GM18870 (cell line): ENCODE data around the gene BCAS1.
A peak's percentile ranks its signal among the peaks of the same experiment; 100 is the strongest.

ENCODE experiments used
- ATAC-seq: cut with Tn5 transposase; IDR thresholded peaks from one replicate; pipeline ENCODE4 v1.9.1; 2021; ENCODE audit warnings: moderate library complexity; ENCODE audit not compliant: unreplicated experiment

Gene BCAS1

GRCh38 chr20:53964501-53965253, 105.7 kb downstream of the BCAS1 start:
- ATAC-seq: no peak

- no peak for ATAC-seq
Observed at GRCh38 chr20:53964067-53964466, 106.3 kb downstream of the BCAS1 start.

- no peak for ATAC-seq
Observed at GRCh38 chr20:53963635-53964034, 106.8 kb downstream of the BCAS1 start.

GRCh38 chr20:53962388-53962787, 108.0 kb downstream of the BCAS1 start:
- ATAC-seq: no peak

GRCh38 chr20:53961527-53961926, 108.9 kb downstream of the BCAS1 start:
- ATAC-seq: no peak

- ATAC-seq: no peak
Observed at GRCh38 chr20:53960579-53961272, 109.7 kb downstream of the BCAS1 start.

- no peak for ATAC-seq
Observed at GRCh38 chr20:53959911-53960578, 110.3 kb downstream of the BCAS1 start.

GRCh38 chr20:53958260-53958659, 112.1 kb downstream of the BCAS1 start:
- no peak for ATAC-seq

- ATAC-seq: no peak
Observed at GRCh38 chr20:53957451-53958172, 112.8 kb downstream of the BCAS1 start.

- ATAC-seq: no peak
Observed at GRCh38 chr20:53956013-53956715, 114.2 kb downstream of the BCAS1 start.

- no peak for ATAC-seq
Observed at GRCh38 chr20:53954723-53955658, 115.4 kb downstream of the BCAS1 start.

GRCh38 chr20:53952528-53953096, 117.8 kb downstream of the BCAS1 start:
- ATAC-seq: no peak

GRCh38 chr20:53950578-53950977, 119.8 kb downstream of the BCAS1 start:
- ATAC-seq: no peak

- no peak for ATAC-seq
Observed at GRCh38 chr20:53950031-53950430, 120.4 kb downstream of the BCAS1 start.

- ATAC-seq: peak; percentile 87
Observed at GRCh38 chr20:53949319-53949839, 121.0 kb downstream of the BCAS1 start.

- ATAC-seq: no peak
Observed at GRCh38 chr20:53948383-53949318, 121.7 kb downstream of the BCAS1 start.

- ATAC-seq: no peak
Observed at GRCh38 chr20:53947501-53948195, 122.7 kb downstream of the BCAS1 start.
